Natural killer cell treated with Interleukin-12 subunit alpha and Interleukin-12 subunit beta and Interleukin-15 and Interleukin-18, amount 100 ng/mL, for 72 hours (primary cell): ENCODE results near the gene OR5T3. TPM values are rescaled to one million over a fixed set of nuclear protein-coding genes. Genes with fewer than 3 reads are reported as not detected.
"Not testable (repeated sequence)": the region's sequence is repeated elsewhere in the genome, so short reads cannot be mapped to it uniquely, and the experiment has no call there.

Experiments used
- ATAC-seq, 2 donors: fragments of 150-1000 bp; cut with Tn5 transposase in 1 of 2; sonication (Bioruptor Pico), chemical (Tn5 transposase) in 1 of 2; 2 replicates each; pipeline ENCODE4 v1.10.0; 2021
- DNase-seq: peaks from one replicate; pipeline ENCODE4 v3.0.0; 2022; ENCODE audit warnings: low spot score
- H3K27ac Mint-ChIP-seq, 2 donors: 1 replicate in 1 of 2; 2 replicates in 1 of 2; pipeline ENCODE4 v1.8.0; 2022; ENCODE audit warnings: mixed read lengths in 2 of 2, mild to moderate bottlenecking in 1 of 2, moderate library complexity in 1 of 2
- H3K27me3 Mint-ChIP-seq, 2 donors: 1 replicate in 1 of 2; 2 replicates in 1 of 2; pipeline ENCODE4 v1.8.0; 2022; ENCODE audit warnings: mixed read lengths in 2 of 2
- H3K36me3 Mint-ChIP-seq: one replicate; pipeline ENCODE4 v1.8.0; 2022; ENCODE audit warnings: mixed read lengths
- H3K4me1 Mint-ChIP-seq, 2 donors: 1 replicate in 1 of 2; 2 replicates in 1 of 2; pipeline ENCODE4 v1.8.0; 2022; ENCODE audit warnings: low read depth in 2 of 2, mixed read lengths in 2 of 2, mild to moderate bottlenecking in 1 of 2
- H3K4me3 Mint-ChIP-seq: one replicate; pipeline ENCODE4 v1.8.0; 2022; ENCODE audit warnings: mixed read lengths
- H3K9me3 Mint-ChIP-seq: 2 replicates; pipeline ENCODE4 v1.8.0; 2022; ENCODE audit warnings: mixed read lengths
- total RNA-seq, 2 donors: library from RNA; stranded (reverse); gene quantifications; one replicate each; pipeline ENCODE4 v1.2.3, GENCODE V29; 2022

Gene OR5T3
- not detected for total RNA-seq

DNA sequence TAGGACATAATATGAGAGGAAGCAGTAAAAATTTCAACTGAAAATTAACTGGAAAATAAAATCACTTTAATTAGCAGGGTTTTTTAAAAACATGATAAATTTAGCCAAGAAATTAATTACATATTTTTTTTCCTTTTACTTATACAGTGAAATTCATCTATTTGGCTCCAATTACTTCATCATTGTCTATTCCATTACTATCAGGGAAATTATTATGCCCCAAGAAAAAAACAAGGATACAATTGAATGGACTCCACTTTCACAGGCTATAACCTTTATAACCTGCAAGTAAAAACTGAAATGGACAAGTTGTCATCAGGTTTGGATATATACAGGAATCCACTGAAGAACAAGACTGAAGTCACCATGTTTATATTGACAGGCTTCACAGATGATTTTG is at the start of gene OR5T3:
TSS of gene OR5T3 (plus strand) at position 301 of the 400 bp plus-strand sequence. CDS start at position 301, 0 bp downstream.
- no peak for DNase-seq
- no peak within 1 kb of the TSS for H3K27ac Mint-ChIP-seq
- peaks cover 4% of the 10 kb centered on the region for H3K36me3 Mint-ChIP-seq

GRCh38 chr11:56207790-56208189 is 44.3 kb upstream of the OR5T3 start:
- H3K27me3 Mint-ChIP-seq: no peaks in the 10 kb centered on the region
- H3K36me3 Mint-ChIP-seq: peaks cover 18% of the 10 kb centered on the region
- no peaks in the 10 kb centered on the region for H3K4me1 Mint-ChIP-seq
- DNase-seq: no peak
- peaks cover 21% of the 10 kb centered on the region for H3K9me3 Mint-ChIP-seq
- ATAC-seq: no peak
- no peak overlapping the region for H3K4me3 Mint-ChIP-seq
- H3K27ac Mint-ChIP-seq: no peak overlapping the region

More for the DNA sequence above, at the start of gene OR5T3:
- no peak for ATAC-seq
- peaks cover 24% of the 10 kb centered on the region for H3K9me3 Mint-ChIP-seq
- H3K27me3 Mint-ChIP-seq: no peaks in the 10 kb centered on the region
- H3K4me1 Mint-ChIP-seq: no peaks in the 10 kb centered on the region
- no peak within 1 kb of the TSS for H3K4me3 Mint-ChIP-seq

DNA sequence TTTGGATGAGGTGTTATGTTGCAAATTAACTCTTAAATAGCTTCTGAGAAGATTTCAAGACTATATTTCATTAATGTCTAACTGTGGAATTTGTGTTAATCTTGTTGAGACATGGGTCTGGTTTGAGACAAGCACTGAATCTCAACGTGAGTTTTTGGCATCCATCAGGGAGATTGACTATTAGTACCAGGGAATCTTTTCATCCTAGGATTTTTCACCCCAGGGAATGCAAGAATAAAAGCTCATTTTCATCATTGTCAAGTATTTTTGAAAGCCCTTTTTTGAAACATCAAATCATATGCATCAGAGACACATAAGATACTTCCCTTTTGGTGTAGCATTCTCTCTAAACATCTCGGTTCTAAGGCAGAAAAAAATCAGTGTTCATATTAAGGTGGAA is 37.5 kb upstream of the OR5T3 start:
- no peak for DNase-seq
- Mint-ChIP-seq H3K27ac (no peak overlapping the region), H3K36me3 (peaks cover 27% of the 10 kb centered on the region), H3K4me1 (no peaks in the 10 kb centered on the region), H3K9me3 (peaks cover 25% of the 10 kb centered on the region), H3K4me3 (no peak overlapping the region), H3K27me3 (no peaks in the 10 kb centered on the region)
- ATAC-seq: no peak

DNA sequence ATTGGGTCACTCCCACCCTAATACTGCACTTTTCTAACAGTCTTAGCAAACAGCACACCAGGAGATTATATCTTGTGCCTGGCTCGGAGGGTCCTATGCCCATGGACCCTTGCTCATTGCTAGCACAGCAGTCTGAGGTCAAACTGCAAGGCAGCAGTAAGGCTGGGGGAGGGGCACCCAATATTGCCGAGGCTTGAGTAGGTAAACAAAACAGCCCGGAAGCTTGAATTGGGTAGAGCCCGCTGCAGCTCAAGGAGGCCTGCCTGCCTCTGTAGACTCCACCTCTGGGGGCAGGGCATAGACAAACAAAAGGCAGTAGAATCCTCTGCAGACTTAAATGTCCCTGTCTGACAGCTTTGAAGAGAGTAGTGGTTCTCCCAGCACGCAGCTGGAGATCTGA is 32.3 kb upstream of the OR5T3 start:
- H3K4me3 Mint-ChIP-seq, H3K27me3 Mint-ChIP-seq, H3K4me1 Mint-ChIP-seq, DNase-seq, H3K27ac Mint-ChIP-seq, ATAC-seq: not testable (repeated sequence)
- peaks cover 28% of the 10 kb centered on the region for H3K9me3 Mint-ChIP-seq
- peaks cover 35% of the 10 kb centered on the region for H3K36me3 Mint-ChIP-seq

- ATAC-seq (no peak), DNase-seq (no peak)
- Mint-ChIP-seq H3K36me3 (no peaks in the 10 kb centered on the region), H3K27ac (no peak within 1 kb of the TSS), H3K4me3 (no peak within 1 kb of the TSS), H3K27me3 (no peaks in the 10 kb centered on the region), H3K4me1 (no peaks in the 10 kb centered on the region), H3K9me3 (peaks cover 22% of the 10 kb centered on the region)
These were observed 17.9 kb upstream of the OR5T3 start, which contains the start of gene OR5T2 for GRCh38 chr11:56234155-56234554. OR5T2 (minus strand) TSS chr11:56234255; CDS start chr11:56233062, 1,193 bp downstream.

- Mint-ChIP-seq H3K27ac (no peak overlapping the region), H3K9me3 (peaks cover 16% of the 10 kb centered on the region), H3K36me3 (peaks cover 14% of the 10 kb centered on the region), H3K27me3 (no peaks in the 10 kb centered on the region), H3K4me3 (no peak overlapping the region), H3K4me1 (no peaks in the 10 kb centered on the region)
- ATAC-seq: no peak
- no peak for DNase-seq
These were observed 19.0 kb downstream of the OR5T3 start for GRCh38 chr11:56271092-56271491.

GRCh38 chr11:56273854-56274253 is 21.8 kb downstream of the OR5T3 start, which contains the start of gene OR5T1:
OR5T1 (plus strand) TSS chr11:56274154; CDS start chr11:56275639, 1,485 bp downstream.
- peaks cover 14% of the 10 kb centered on the region for H3K9me3 Mint-ChIP-seq
- H3K4me3 Mint-ChIP-seq: no peak within 1 kb of the TSS
- no peaks in the 10 kb centered on the region for H3K27me3 Mint-ChIP-seq
- H3K36me3 Mint-ChIP-seq: peaks cover 6% of the 10 kb centered on the region
- DNase-seq (no peak), ATAC-seq (no peak)
- no peak within 1 kb of the TSS for H3K27ac Mint-ChIP-seq
- no peaks in the 10 kb centered on the region for H3K4me1 Mint-ChIP-seq

DNA sequence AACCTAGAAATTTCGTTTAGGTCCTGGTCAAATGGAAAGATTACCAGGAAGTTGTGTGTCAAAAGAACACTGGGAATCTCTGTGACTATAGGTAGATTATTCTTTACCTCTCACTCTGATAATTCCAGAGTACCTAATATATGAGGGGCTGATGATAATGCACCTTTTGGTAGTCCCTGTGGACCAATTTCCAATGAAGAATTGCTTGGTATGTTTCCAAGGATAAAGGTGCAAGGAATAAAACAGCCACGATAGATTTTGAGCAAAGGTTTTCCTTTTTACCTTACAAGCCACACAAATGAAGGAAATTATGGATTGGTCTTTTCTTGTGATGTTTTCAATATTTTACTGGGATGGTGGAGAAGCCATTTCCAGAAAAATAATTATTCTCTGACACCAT is 40.1 kb downstream of the OR5T3 start, which contains the start of gene OR8H1:
TSS of gene OR8H1 (minus strand) at position 101 of the 400 bp plus-strand sequence. CDS start 1,192 bp downstream, outside the sequence.
- Mint-ChIP-seq H3K9me3 (peaks cover 15% of the 10 kb centered on the region), H3K4me1 (no peaks in the 10 kb centered on the region), H3K27ac (no peak within 1 kb of the TSS), H3K4me3 (no peak within 1 kb of the TSS), H3K27me3 (no peaks in the 10 kb centered on the region), H3K36me3 (peaks cover 13% of the 10 kb centered on the region)
- no peak for DNase-seq
- ATAC-seq: no peak

DNA sequence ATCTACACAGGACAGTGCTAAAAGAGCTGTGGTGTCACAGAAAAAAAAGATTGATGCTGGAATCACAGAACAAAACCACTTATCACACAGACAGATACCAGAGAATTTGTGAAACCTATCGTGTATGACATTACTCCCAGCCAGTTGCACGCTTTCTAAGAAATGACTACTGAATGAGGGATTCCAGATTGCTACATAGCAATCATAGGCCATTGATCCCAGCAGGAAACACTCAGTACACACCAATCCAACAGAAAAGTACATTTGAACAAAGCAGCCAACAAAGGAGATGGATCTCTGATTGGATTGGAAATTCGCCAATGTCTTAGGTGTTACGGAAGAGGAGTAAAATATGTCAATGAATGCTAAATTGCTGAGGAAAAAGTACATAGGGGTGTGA is 44.8 kb downstream of the OR5T3 start:
- ATAC-seq: no peak
- H3K36me3 Mint-ChIP-seq: peaks cover 10% of the 10 kb centered on the region
- H3K9me3 Mint-ChIP-seq: peaks cover 9% of the 10 kb centered on the region
- DNase-seq: no peak
- no peaks in the 10 kb centered on the region for H3K4me1 Mint-ChIP-seq
- H3K27ac Mint-ChIP-seq: no peak overlapping the region
- no peak overlapping the region for H3K4me3 Mint-ChIP-seq
- no peaks in the 10 kb centered on the region for H3K27me3 Mint-ChIP-seq

Other genes starting within 250 kb of the OR5T3 start
- not detected for gene OR5AS1, start 224.6 kb upstream of the OR5T3 start, total RNA-seq
- gene OR8I2, start 158.9 kb upstream of the OR5T3 start, total RNA-seq: not detected
- gene OR8H2, start 148.6 kb upstream of the OR5T3 start, total RNA-seq: not detected
- gene OR8H3, start 129.9 kb upstream of the OR5T3 start, total RNA-seq: not detected
- not detected for gene OR8J3, start 112.1 kb upstream of the OR5T3 start, total RNA-seq
- not detected for gene OR8K5, start 91.9 kb upstream of the OR5T3 start, total RNA-seq
- not detected for gene OR5J2, start 75.6 kb upstream of the OR5T3 start, total RNA-seq
- gene OR5T2, start 18.0 kb upstream of the OR5T3 start, total RNA-seq: not detected
- not detected for gene OR5T1, start 21.9 kb downstream of the OR5T3 start, total RNA-seq
- gene OR8H1, start 40.0 kb downstream of the OR5T3 start, total RNA-seq: not detected
- gene OR8K3, start 62.9 kb downstream of the OR5T3 start, total RNA-seq: not detected
- gene OR8K1, start 93.8 kb downstream of the OR5T3 start, total RNA-seq: not detected
- not detected for gene OR8J1, start 102.0 kb downstream of the OR5T3 start, total RNA-seq
- gene OR8U1, start 123.4 kb downstream of the OR5T3 start, total RNA-seq: not detected
- gene OR5AL1, start 160.4 kb downstream of the OR5T3 start, total RNA-seq: not detected
- not detected for gene OR5M3, start 221.1 kb downstream of the OR5T3 start, total RNA-seq
- gene OR5M8, start 239.1 kb downstream of the OR5T3 start, total RNA-seq: not detected